ENCODE data around the gene PRR35.

PRR35 gene

DNA sequence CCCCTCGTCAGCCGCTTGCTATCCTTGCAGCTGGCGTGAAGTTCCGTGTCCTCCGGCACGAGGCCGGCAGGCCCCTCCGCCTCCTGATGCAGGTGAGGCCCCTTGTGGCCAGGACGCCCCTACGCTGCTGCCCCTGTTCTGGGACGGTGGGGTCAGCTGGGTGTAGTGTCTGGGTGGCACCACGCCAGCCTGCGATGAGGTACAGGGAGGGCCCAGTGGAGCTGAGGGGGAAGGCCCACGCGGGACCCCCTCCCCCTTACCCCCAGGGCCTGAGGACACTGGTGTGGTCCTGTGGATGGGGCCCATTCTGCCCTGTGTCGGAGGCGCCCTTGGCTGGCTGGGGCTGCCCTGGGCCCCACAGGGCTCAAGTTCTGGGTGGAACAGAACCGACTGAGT lies 22.0 kb downstream of the PRR35 start:
- no peak for DNase-seq

DNA sequence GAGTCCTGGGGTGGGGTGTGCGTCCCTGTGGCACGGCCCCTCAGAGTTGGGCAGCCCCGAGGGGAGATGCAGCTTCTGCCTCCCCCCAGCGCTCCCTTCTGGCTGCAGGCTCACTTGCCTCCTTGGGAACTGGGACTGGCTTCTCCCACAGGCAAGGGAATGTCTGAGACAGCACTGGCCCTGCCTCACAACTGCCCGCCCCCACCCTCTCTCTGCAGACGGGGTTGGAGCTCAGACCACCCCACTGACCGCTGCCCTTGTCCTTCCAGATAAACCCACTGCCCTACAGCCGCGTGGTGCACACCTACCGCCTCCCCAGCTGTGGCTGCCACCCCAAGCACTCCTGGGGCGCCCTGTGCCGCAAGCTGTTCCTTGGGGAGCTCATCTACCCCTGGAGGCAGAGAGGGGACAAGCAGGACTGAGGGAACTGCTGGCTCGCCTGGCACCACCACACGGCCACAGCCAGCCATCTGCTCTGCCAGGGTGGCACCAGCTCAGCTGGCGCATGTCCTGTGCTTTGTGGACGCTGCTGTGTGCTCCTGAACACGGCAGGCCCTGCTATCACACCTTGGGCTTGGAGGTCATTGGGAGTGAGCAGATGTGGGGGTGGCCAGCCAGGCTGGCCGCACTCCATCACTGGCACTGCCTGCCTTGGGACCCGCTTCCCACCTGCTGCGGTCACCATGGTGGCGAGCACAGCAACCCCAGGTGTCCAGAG lies 22.6 kb downstream of the PRR35 start:
- DNase-seq: no peak

DNA sequence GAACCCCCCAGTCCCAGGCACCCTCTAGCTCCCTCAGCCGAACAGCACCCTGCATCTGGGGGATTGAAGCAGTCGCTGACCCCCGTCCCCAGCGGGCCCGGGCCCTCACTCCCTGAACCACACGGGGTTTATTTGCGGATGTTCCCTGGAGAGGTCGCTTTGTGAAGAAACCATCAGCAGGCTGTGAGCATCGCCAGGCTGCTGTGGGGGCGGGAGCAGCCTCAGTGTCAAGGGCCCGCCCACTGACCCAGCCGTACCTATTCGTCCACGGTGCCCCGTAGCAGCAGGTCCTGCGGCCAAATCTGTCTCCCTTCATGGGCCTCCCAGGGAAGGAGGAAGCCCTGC lies 23.2 kb downstream of the PRR35 start:
- DNase-seq: no peak

DNA sequence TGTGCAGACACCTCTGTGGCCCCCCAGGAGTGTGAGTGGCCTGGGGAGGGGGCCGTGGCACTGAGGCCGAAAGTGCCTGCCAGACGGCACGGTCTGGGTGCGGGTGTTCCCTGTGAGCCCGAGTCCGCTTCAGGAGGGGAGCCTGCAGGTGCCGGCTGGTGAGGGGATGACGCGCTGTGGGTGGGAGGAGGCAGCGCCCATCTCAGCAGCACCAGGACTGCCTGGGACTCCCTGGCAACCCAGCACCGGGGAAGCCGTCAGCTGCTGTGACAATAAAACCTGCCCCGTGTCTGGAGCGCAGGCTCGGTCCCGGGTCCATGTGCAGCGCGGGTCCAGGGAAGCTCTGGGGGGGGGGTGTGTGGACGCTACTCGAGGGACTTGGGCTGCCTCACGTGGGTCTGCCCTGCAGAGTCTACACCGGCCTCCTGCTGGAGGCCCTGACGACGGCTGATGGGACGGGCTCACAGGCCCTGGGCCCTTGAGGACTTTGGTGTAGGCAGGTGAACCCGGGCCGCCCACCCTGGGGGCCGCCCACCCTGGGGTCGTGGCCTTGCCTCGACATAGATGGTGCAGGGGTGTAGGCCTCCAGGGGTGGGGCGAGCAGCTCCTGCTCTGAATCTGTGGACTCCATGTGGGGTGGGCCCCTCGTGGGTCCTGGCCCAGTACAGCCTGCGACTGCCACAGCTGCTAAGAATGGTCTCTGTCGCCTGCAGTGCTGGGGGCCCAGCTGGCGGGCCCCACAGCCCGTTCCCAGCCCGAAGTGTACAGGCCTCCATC lies 23.8 kb downstream of the PRR35 start:
- DNase-seq: no peak

DNA sequence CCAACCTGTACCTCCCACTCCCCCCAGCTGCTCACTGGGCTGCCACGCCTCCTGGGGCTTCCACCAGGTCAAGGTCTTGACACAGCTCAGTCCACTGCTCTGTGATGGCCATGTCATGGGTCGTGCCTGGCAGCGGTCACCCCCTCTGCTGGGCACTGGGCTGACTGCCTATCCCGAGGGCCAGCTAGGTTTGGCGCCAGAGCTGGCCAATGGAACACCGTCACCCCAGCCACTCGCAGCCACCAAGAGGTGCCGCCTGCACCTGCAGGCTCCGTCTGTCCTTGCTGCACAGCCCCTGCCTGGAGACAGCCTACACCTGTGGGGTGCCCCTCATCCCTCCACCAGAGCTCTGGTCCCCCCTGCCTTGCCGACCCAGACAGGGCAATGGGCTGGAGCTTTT lies 25.2 kb downstream of the PRR35 start:
- DNase-seq: no peak

DNA sequence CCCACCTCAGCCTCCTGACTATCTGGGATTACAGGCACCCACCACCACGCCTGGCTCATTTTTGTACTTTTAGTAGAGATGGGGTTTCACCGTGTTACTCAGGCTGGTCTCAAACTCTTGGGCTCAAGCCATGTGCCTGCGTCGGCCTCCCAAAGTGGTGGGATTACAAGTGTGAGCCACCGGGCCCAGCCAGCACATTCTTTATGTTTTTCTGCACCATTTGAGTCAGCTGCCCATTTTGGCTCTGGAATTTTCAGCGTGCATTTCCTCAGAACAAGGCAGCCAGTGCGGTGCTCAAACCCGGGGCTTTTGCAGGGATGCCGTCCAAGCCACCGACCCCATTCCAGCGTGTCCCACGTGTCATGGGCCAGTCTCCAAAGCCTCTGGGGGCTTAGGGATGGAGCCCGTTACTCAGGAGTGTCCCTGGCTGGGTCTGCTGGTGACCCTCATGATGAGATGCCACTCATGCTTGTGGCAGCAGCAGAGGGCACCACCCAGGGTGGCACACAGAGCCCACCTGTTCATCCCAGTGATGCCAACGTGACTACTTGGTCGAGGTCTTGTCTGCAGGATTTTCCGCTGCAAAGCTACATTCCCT lies 26.0 kb downstream of the PRR35 start:
- peak; percentile 37 for DNase-seq

DNA sequence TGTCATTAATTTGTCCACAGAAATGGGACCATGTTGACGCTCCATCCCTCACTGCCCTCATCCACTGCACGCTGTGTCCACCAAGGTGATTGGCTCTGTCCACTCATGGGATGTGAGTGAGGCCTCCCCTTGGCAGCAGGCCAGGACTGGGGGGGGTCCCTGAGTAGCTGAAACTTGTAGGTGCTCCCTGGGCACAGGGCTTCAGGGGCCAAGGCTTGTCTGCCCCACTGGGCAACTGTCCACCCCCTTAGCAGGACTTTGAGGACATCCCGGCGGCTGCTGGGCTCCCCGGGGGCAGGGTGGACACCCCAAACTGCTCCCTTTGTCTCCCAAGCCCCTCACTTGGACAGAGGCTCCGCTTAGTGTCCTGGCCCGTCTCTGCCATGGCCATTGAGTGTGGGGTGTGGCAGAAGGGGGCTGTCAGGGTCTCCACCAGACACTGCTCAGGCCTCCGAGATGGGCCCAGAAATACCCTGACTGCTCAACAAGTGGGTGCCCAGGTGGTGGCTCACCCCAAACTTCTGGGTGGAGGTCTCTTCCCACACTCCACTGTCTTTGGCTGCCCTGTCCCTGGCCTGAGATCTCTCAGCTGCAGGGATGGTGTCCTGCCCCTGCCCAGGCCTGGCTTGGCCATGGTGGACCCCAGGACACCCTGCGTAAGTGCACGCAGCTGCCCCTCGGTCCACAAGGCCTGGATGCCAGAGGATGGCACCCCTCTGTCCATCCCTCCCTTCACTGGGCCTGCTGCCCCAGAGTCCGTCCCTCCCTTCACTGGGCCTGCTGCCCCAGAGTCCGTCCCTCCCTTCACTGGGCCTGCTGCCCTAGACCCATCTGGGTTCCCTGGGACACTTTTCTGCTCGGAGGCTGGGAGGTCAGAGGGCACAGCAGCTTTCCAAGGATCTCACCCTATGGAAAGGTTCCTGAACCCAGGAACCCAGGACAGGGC lies 26.7 kb downstream of the PRR35 start:
- DNase-seq: no peak

DNA sequence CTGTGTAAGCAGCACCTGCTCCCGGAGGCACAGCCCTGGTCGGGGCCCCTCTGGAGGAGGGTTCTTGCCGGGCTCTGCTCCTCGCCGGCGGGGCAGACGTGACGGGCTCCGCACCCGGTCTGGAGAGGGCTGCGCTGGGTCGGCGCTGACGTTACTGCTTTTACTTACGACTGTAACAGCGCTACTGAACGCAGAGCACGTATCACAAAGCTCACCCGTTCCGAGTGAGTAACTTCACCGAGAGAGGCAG lies 28.4 kb downstream of the PRR35 start:
- peak; percentile 48 for DNase-seq

DNA sequence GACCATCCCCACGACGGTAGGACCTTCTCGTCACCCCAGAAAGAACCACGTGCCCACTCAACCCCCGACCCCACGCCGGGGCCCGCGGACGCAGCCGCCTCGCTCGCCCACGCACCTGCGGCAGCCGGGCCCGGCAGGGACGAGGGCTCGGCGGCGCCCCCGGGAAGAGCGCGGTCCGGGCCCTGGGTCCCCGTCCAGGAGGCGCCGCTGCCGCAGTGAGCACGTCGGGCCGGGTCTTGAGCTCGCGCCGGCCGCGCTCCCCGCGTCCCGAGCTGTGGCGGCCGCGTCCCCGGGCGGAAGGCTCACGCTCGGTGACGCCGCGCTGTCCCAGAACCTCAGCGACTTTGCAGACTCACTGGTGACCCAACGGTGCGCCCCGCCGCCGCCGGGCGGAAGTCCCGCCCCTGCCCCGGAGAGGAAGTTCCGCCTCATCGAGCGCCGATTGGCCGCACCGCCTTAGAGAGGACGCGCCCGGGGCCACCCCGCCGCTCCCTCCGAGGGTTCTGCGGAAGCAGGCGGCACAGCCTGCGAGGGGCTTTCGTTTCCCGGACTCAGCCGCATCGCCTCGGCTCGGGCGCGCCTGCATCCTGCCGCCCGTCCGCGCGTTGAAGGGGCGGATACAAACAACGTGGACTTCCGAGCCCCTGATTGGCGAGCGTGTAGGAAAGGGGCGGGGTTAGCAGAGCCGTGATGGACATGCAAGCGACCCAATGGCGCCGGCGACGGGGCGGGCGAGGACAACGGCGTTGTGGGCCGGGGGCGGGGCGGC lies 28.9 kb downstream of the PRR35 start:
- peak; percentile 95 for DNase-seq

DNA sequence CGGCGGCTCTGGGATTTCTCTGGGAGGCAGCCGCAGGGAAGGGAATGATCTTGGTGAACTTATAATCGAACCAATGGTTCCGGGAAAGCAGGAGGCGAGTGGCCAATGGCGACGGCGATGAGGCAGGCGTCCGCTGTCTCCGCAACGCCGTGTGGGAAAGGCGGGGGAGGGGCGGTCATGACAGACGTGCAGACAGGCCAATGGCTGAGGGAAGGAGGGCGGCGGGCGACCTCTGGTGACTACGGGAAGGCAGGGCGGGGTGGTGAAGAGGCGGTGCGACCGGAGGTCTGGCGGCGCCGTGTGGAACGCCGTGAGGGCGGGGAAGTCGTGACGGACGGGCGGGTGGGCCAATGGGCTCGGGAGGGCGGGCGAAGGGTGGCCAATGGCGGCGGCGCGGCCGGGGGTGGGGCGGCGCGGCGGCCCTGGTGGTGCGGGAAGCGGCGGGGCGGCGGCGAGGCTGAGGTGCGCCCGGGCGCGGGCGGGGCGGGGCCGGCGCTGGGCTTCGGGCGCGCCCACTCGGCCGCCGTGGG lies 29.5 kb downstream of the PRR35 start, which contains the start of gene RAB40C:
Gene RAB40C, plus strand, starts transcription at position 409 of the 530 bp plus-strand sequence. CDS start 226 bp downstream, outside the sequence.
- DNase-seq: peak; percentile 97

DNA sequence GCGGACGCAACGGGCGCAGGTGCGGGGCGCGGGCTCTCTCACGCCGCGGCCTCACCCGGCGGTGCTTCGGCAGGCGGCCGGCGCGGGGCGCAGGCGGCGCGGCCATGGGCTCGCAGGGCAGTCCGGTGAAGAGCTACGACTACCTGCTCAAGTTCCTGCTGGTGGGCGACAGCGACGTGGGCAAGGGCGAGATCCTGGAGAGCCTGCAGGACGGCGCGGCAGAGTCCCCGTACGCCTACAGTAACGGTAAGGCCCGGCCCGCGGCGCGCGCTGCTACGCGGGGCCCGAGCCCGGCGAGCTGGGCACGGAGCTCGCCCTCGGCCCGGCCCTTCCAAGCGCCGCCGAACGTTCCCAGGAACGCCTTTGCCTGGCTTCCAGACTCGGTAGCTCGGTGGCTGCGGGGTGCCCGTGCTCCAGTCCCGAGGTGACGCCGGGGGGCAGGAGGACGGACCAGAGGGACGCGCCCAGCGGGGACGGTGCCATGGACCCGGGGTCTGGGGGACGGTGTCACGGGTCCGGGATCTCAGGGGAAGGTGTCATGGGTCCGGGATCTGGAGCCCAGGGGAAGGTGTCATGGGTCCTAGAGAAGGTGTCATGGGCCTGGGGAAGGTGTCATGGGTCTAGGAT lies 30.1 kb downstream of the PRR35 start:
- peak; percentile 34 for DNase-seq

DNA sequence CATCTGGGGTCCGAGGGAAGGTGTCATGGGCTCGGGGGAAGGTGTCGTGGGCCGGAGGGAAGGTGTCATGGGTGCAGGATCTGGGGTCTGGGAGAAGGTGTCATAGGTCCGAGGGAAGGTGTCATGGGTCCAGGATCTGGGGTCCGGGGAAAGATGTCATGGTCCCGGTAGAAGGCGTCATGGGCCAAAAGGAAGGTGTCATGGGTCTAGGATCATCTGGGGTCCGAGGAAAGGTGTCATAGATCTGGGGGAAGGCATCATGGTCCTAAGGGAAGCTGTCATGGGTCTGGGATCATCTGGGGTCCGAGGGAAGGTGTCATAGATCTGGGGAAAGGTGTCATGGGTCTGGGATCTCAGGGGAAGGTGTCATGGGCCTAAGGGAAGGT lies 30.6 kb downstream of the PRR35 start:
- DNase-seq: no peak

DNA sequence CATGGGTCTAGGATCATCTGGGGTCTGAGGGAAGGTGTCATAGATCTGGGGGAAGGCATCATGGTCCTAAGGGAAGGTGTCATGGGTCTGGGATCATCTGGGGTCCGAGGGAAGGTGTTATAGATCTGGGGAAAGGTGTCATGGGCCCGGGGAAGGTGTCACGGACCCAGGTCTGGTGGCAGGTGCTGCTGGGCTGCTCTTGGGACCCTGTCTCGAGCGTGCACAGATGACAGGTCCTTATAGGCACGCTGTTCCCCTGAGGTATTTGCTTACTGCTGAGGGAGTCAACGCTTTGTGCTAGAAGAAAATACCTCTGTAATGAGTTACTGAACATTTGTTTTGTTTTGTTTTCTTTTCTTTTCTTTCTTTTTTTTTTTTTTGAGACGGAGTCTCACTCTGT lies 31.0 kb downstream of the PRR35 start:
- no peak for DNase-seq

DNA sequence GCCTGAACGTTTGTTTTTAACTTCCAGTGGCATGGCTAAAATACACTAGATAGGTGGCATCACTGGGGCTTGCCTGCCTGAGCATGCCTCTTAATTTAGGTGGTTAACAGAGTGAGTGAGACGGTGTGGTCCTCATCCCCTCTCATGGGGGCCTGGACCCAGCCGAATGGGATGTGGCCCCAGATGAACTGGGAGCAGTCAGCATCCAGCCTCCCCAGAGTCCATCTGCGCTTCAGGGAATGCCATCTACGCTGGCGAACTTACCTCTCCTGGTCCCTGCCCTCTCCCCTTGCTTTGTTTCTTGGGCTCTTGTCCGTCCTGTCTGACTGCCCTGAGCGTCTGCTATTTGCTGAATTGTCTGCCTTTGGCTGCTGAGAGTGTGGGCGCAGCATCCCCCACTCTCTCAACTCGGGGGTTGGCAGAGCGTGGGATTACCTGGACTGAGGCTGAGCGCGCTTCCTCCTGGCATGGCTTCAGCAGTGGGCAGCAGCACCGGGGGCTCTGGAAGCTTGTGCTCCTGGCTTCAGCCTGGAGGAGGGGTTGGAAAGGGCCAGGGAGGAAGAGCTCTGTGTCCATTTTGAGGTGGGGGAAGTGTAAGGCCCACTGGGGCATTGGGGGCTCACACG lies 31.8 kb downstream of the PRR35 start:
- no peak for DNase-seq

DNA sequence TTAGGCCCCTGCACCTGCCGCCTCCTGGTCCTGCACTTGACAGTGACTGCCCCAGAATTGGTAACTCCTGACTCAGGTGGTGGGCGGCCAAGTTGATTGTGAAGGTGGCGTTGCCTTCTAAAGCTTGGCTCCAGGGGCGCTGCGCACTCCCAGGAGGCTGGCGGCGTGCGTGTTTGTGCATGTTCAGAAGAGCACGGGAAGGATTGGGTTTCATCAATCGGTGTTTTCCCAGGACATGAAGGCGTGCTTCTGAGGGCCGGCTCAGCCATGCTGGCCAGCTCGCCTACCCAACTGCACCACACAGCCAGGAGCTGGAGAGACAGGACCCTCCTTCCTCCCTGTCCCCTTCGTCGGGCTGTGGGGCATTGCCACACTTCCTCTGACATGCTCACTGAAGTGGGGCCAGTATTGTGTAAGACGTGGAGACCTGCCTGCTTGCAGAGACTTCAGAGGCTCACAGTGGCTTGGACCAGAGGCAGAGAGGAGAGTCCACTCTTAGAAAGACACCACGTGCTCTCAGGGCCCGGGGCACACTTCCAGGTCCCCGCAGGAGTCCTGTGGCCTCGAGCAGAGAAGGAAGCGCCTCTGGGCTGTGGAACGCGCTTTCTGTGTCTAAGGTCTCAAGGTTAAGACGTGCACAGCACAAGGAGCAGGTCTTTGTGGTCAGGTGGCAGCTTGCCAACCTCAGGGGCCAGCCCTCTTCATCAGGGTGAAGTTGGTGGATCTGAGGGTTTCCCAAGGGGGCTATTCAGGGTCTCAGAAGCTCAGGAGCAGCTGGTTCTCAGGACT lies 32.5 kb downstream of the PRR35 start:
- DNase-seq: no peak

DNA sequence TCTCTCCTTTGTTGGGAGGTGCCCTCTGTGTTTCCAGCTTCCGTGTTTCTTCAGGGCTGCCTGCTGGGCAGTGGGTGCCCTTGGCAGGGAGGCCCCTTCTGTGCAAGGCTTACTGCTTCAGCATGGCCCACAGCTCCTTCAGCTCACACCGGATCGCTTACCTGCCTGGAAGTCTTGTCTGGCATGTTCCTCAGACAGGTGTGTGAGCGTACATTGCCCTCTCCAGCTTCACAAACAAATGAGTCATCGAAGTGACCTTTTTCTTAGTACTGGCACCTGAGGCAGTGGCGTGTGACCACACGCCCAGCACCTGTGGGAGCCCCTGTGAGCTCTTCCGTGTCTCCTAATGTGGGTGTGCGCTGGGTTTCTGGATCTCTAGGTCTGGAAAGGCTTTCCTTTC lies 33.2 kb downstream of the PRR35 start:
- DNase-seq: no peak

DNA sequence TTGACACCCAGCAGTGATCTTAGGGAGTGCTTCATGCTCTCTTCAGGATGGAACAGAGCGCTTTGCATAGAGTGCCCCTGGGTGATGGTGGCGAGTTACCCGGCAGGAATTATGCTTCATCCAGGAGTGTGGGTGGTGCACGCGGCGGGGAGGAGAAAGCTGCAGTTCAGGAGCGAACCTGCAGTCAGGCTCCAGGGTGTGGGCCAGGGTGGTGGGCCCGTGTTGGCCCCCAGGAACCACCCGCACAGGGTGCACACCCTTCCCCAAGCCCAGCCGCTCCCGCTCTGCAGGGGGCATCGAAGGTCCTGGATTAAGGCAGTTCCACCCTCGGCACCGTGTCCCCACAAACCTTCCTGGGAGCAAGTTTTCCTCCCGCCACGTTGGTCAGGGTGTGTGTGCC lies 33.6 kb downstream of the PRR35 start:
- DNase-seq: no peak

DNA sequence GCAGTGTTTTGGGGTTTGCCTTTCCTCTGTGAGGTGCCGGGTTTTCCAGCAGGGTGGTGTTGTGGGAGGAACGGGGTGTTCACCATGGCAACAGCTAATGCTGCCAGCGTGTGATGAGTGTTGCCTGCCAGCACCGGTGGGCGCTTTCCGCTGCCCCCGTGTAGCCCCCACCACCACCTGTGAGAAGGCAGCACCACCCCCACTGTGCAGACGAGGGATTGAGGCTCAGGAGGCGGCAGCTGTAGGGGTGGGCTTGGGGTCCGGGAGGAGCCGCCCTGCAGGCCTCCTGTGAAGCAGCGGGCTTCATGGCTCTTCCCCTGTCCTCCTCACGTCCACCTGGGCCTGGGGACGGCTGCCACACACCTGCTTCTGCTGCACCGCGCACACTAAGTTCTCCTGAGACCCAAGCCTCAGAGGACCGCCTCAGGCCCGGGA lies 34.9 kb downstream of the PRR35 start:
- no peak for DNase-seq

DNA sequence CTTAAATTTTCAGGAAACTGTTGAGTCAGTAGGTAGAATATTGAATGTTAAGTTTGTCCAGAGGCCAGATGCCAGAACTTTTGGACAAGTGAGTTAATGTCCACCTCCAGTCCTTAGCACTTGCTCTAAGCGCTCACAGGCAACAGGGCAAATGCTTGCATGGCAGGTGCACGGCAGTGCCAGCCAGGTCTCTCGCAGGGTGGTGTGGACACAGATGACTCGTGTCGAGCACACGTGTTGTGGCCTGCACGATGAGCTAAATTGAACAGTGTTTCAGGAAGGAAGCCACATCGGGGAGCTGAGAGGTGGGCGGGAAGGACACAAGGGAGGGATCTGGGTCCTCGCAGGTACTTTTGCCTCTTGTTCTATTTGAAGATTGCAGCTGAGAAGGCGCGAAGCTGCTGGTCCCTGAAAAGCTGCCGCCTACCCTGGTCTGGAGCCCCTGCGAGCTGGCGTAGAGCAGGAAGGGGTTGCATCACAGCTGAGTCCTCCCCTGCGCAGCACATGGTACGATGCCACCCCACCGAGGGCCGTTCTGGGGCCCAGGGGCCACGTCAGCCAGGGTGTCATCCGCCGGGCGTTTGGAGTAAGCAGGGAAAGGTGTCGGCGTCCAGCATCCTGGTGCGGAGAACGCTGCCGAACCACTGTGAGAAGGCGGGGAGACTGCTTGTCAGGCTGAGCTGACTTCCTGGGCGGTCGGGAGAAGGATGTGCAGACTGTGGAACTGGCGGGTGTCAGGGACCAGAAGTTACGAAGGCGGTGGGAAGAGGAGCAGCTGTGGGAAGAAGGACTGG lies 35.9 kb downstream of the PRR35 start:
- DNase-seq: no peak

DNA sequence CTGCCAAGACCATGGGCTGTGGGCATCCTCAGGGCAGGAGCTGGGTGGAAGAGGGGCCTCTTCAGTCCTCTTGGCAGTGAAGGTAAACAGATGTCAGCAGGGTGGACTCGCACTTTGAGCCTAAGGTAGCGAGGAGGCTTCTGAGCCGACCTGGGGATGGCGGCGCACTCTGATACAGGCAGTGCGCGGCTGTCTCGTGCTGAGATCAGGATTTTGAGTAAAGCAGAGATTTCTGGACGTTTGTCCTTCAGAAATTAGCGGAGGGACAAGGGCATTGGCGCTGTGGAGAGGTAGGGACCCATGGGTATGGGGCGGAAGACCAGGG lies 36.5 kb downstream of the PRR35 start:
- DNase-seq: no peak

Measured in fibroblast of skin of right quadriceps (primary cell).